22Rv1 (cell line): ENCODE data around the gene ABI1.
"Not testable (repeated sequence)": the region's sequence is repeated elsewhere in the genome, so short reads cannot be mapped to it uniquely, and the experiment has no call there.

Source experiments
- H3K27ac ChIP-seq: fragments of 450-650 bp; 2 replicates; pipeline ENCODE4 v1.5.1; 2017
- CTCF ChIP-seq: fragments of 450-650 bp; IDR thresholded peaks from 2 replicates; pipeline ENCODE4 v1.5.1; 2017; ENCODE audit warnings: mild to moderate bottlenecking
- ZFX ChIP-seq: fragments of 450-650 bp; IDR thresholded peaks from 2 replicates; pipeline ENCODE4 v1.6.1; 2017; ENCODE audit warnings: antibody characterized with exemption, borderline replicate concordance

The ABI1 gene

GRCh38 chr10:26860443-26861204 is at the start of gene ABI1:
Gene ABI1, minus strand, starts transcription at chr10:26860958. Its CDS starts 95 bp downstream, at chr10:26860863.
- peak within 1 kb of the TSS; percentile 93 for H3K27ac ChIP-seq
- TF ChIP-seq ZFX (no peak), CTCF (no peak)

- TF ChIP-seq CTCF = no peak
- TF ChIP-seq ZFX = no peak
- H3K27ac ChIP-seq = no peak overlapping the region
Observed at GRCh38 chr10:26909753-26910152, 49.0 kb upstream of the ABI1 start.

DNA sequence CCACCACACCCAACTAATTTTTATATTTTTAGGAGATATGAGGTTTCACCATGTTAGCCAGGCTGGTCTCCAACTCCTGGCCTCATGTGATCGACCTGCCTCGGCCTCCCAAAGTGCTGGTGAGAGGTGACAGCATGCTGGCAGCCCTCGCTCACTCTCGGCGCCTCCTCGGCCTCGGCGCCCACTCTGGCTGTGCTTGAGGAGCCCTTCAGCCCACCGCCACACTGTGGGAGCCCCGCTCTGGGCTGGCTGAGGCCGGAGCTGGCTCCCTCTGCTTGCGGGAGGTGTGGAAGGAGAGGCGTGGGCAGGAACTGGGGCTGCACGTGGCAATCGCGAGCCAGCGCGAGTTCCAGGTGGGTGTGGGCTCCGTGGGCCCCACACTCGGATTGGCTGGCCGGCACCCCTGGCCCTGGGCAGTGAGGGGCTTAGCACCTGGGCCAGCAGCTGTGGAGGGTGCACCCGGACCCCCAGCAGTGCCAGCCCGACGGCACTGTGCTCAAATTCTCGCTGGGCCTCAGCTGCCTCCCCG is 44.6 kb upstream of the ABI1 start:
- not testable (repeated sequence) for H3K27ac ChIP-seq

- H3K27ac ChIP-seq = no peak overlapping the region
- TF ChIP-seq ZFX (no peak), CTCF (no peak)
Observed at GRCh38 chr10:26903431-26904217, 42.9 kb upstream of the ABI1 start.

DNA sequence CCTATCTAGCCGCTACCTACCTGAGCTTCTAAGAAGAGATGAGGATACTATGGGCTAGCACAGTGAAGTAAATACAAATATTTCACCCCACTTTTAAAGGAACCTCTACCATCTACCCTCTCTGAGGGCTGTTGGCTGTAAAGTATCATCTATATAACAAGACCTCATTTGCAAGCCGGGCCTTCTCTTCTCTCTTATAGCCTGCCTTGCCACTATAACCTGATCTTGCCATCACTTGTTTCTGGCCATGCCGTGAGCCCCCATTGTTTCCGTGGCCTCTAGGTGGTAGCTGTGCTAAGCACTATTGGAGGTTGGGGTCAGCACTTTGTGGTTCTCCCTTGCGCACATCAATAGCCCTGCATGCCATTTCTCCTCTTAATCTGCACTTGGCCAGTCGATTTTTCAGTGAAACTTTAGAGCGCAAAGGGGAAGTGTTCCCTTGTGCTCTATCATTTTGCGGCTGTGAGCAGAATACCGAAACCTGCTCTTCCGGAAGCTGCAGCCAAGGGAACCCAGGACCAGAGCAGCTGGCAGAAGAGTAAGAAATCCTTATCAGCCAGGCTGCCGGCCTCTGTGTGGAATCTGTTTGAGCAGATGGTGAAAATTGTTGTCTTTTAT is 31.7 kb upstream of the ABI1 start:
- not testable (repeated sequence) for H3K27ac ChIP-seq

DNA sequence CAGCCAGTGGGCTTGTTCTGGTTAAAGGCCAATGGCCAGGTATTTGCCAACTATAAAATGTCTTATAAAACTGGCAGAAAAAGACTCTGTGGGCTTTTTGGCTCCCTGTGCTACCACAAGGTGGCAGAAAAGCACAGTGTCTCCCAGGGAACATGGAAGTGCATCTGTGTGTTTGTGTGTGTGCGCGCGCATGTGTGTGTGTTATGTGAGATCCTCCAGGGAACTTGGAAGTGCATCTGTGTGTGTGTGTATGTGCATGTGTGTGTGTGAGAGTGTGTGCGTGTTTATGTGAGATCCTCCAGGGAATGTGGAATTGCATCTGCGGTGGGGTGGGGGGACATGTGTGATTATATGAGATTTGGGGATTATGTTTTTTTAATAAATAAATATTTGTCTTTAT is 30.2 kb upstream of the ABI1 start:
- TF ChIP-seq CTCF (peak; percentile 80), ZFX (no peak)
- no peak overlapping the region for H3K27ac ChIP-seq

GRCh38 chr10:26887611-26888215 is 27.0 kb upstream of the ABI1 start:
- H3K27ac ChIP-seq = no peak overlapping the region
- TF ChIP-seq ZFX (no peak), CTCF (no peak)
